ENCODE data around the gene C17orf107. TPM values are rescaled to one million over a fixed set of nuclear protein-coding genes. Genes with fewer than 3 reads are reported as not detected.
"Not testable (repeated sequence)": the region's sequence is repeated elsewhere in the genome, so short reads cannot be mapped to it uniquely, and the experiment has no call there.

The C17orf107 gene
- total and polyA plus RNA-seq, 4 experiments from 2014 or later: 0.50 to 5.0 (median 2.5) TPM

DNA sequence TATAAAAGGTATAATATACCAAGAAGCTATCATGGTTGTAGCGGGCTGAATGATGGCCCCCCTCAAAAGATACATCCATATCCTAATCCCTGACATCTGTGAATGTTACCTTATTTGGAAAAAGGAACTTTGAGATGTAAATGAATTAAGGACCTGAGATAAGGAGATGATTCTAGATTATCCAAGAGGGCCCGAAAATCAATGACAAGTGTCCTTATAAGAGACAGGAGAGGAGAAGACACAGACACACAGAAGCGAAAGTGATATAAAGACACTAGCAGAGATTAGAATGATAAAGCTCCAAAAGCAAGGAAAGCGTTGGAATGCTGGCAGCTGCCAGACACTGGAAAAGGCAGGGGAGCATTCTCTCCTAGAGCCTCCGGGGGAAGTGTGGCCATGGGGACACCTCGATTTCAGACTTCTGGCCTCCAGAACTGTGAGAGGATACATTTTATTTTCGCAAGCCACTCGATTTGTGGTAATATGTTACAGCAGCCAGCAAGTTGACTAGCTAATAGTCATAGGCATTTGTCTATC, 20.2 kb downstream of the C17orf107 start:
- CTCF ChIA-PET (ENCODE audit: partially characterized antibody): interaction anchor here (1.4 to 4.2 kb wide), 2 partner anchors 10 to 68 kb away, joined by 5 to 14 read pairs; partner anchors contain the start of gene CAMTA2
- Histone ChIP-seq H3K36me3 (ENCODE audit: insufficient read depth, low read length) (no peaks in the 10 kb centered on the region), H3K4me1 (ENCODE audit: insufficient read depth, low read length) (no peaks in the 10 kb centered on the region), H3K27me3 (ENCODE audit: insufficient read depth, low read length) (no peaks in the 10 kb centered on the region), H3K27ac (ENCODE audit: low read depth, low read length) (no peak overlapping the region), H3K9me3 (ENCODE audit: control insufficient read depth in 1 of 2, low read length in 2 of 2) (no peaks in the 10 kb centered on the region), H3K4me3 (ENCODE audit: low read length in 2 of 2) (no peak overlapping the region)
- DNase-seq: no peak
- Mint-ChIP-seq H3K27me3 (no peaks in the 10 kb centered on the region), H3K9me3 (no peaks in the 10 kb centered on the region), H3K4me1 (no peaks in the 10 kb centered on the region), H3K36me3 (no peaks in the 10 kb centered on the region), H3K4me3 (no peak overlapping the region), H3K27ac (peak overlapping the region in 2 of 7 donors; percentile 6 to 91)
- POLR2A ChIA-PET (ENCODE audit: partially characterized antibody): interaction anchor here (0.5 kb wide), 1 partner anchor 163 kb away, joined by 4 read pairs; no protein-coding TSS in a partner anchor
- intact Hi-C loops (cut with micrococcal nuclease): no loop called here

DNA sequence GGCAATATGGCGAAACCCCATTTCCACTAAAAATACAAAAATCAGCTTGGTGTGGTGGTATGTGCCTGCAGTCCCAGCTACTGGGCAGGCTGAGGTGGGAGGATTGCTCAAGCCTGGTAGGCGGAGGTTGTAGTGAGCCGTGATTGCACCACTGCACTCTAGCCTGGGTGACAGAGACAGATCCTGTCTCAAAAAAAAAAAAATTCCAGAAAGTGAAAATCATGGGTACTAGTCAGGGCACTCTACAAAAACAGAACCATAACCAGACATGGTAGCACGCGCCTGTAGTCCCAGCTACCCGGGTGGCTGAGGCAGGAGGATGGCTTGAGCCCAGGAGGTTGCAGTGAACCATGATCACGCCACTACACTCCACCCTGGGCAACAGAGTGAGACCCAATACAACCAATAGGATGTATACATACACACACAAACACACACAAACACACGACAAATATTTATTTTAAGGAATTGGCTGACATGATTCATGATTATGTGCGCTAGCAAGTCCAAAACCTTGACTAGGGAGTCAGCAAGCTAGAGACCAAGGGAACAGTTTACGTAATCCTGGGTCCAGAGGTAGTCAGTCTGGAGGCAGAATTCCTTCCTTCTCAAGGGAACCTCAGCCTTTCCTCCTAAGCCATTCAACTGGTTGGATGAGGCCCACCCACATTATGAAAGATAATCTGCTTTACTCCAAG, 21.2 kb downstream of the C17orf107 start:
- no peaks in the 10 kb centered on the region for H3K4me1 ChIP-seq (ENCODE audit: insufficient read depth, low read length)
- no peak overlapping the region for H3K4me3 Mint-ChIP-seq
- no peaks in the 10 kb centered on the region for H3K9me3 Mint-ChIP-seq
- no peaks in the 10 kb centered on the region for H3K36me3 Mint-ChIP-seq
- no peaks in the 10 kb centered on the region for H3K27me3 ChIP-seq (ENCODE audit: insufficient read depth, low read length)
- H3K9me3 ChIP-seq (ENCODE audit: control insufficient read depth in 1 of 2, low read length in 2 of 2): no peaks in the 10 kb centered on the region
- H3K27ac ChIP-seq (ENCODE audit: low read depth, low read length): no peak overlapping the region
- H3K27me3 Mint-ChIP-seq: no peaks in the 10 kb centered on the region
- H3K36me3 ChIP-seq (ENCODE audit: insufficient read depth, low read length): no peaks in the 10 kb centered on the region
- H3K27ac Mint-ChIP-seq: no peak overlapping the region
- ChIA-PET CTCF (ENCODE audit: partially characterized antibody) (interaction anchor here (1.3 to 4.2 kb wide), 2 partner anchors 11 to 67 kb away, joined by 3 to 14 read pairs; partner anchors contain the start of gene CAMTA2), POLR2A (ENCODE audit: partially characterized antibody) (interaction anchor here (0.6 kb wide), 2 partner anchors 45 to 1098 kb away, joined by 3 to 4 read pairs; no protein-coding TSS in a partner anchor)
- intact Hi-C loops (cut with micrococcal nuclease): no loop called here
- H3K4me1 Mint-ChIP-seq: no peaks in the 10 kb centered on the region
- H3K4me3 ChIP-seq (ENCODE audit: low read length in 2 of 2): no peak overlapping the region
- DNase-seq: no peak

DNA sequence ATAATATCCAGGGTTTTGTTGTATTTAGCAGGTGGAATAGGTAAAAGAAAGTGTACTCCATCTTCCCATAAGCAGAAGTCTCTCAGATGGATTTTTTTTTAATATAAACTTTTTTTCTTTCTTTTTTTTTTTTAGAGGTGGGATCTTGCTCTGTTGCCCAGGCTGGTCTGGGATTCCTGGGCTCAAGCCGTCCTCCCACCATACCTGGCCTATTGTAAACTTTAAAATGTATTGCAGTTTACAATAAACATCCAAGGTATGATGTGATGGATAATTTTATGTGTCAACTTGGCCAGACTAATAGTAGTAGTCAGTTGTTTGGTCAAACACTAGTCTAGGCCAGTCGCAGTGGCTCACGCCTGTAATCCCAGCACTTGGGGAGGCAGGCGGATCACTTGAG, 22.0 kb downstream of the C17orf107 start:
- DNase-seq: no peak
- Histone ChIP-seq H3K4me1 (ENCODE audit: insufficient read depth, low read length) (no peaks in the 10 kb centered on the region), H3K4me3 (ENCODE audit: low read length in 2 of 2) (no peak overlapping the region), H3K36me3 (ENCODE audit: insufficient read depth, low read length) (no peaks in the 10 kb centered on the region), H3K9me3 (ENCODE audit: control insufficient read depth in 1 of 2, low read length in 2 of 2) (no peaks in the 10 kb centered on the region), H3K27ac (ENCODE audit: low read depth, low read length) (no peak overlapping the region), H3K27me3 (ENCODE audit: insufficient read depth, low read length) (no peaks in the 10 kb centered on the region)
- intact Hi-C loops (cut with micrococcal nuclease): no loop called here
- ChIA-PET POLR2A (ENCODE audit: partially characterized antibody) (interaction anchor here (0.6 kb wide), 1 partner anchor 168 kb away, joined by 4 read pairs; no protein-coding TSS in a partner anchor), CTCF (ENCODE audit: partially characterized antibody) (interaction anchor here (1.3 to 4.2 kb wide), 2 partner anchors 12 to 66 kb away, joined by 3 to 14 read pairs; partner anchors contain the start of gene CAMTA2)
- Mint-ChIP-seq H3K9me3 (no peaks in the 10 kb centered on the region), H3K27me3 (no peaks in the 10 kb centered on the region), H3K4me3 (no peak overlapping the region), H3K36me3 (no peaks in the 10 kb centered on the region), H3K4me1 (no peaks in the 10 kb centered on the region), H3K27ac (no peak overlapping the region)

DNA sequence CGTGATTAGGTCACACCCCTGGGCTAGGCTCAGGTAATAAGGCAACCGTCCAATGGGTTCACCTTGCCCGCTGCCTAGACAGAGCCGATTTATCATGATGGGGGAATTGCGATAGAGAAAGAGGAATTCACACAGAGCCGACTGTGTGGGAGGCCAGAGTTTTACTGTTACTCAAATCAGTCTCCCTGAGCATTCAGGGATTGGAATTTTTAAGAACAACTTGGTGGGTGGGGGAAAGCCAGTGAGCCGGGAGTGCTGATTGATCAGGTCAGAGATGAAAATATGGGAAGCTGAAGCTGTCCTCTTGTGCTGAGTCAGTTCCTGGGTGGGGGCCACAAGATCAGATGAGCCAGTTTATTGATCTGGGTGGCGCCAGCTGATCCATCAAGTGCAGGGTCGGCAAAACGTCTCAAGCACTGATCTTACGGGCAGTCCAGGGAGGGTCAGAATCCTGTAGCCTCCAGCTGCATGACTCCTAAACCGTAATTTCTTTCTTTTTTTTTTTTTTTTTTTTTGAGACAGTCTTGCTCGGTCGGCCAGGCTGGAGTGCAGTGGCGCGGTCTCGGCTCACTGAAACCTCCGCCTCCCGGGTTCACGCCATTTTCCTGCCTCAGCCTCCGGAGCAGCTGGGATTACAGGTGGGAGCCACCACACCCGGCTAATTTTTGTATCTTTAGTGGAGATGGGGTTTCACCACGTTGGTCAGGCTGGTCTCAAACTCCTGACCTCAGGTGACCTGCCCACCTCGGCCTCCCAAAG, 27.4 kb downstream of the C17orf107 start:
- H3K4me1 ChIP-seq (ENCODE audit: insufficient read depth, low read length); H3K9me3 ChIP-seq (ENCODE audit: control insufficient read depth in 1 of 2, low read length in 2 of 2); H3K27me3 Mint-ChIP-seq; H3K9me3 Mint-ChIP-seq; H3K36me3 Mint-ChIP-seq; H3K27me3 ChIP-seq (ENCODE audit: insufficient read depth, low read length); intact Hi-C loops (cut with micrococcal nuclease); H3K27ac ChIP-seq (ENCODE audit: low read depth, low read length); H3K36me3 ChIP-seq (ENCODE audit: insufficient read depth, low read length); DNase-seq; H3K4me3 Mint-ChIP-seq; H3K4me3 ChIP-seq (ENCODE audit: low read length in 2 of 2): not testable (repeated sequence)
- CTCF ChIA-PET (ENCODE audit: partially characterized antibody): interaction anchor here (1.2 to 1.4 kb wide), 2 partner anchors 17 to 24 kb away, joined by 3 to 7 read pairs; partner anchors contain the start of gene CHRNE
- Mint-ChIP-seq H3K27ac (peak overlapping the region in 2 of 7 donors; percentile 17 to 39), H3K4me1 (peaks cover 0 to 12% (median 5%) of the 10 kb centered on the region in 4 donors)
- POLR2A ChIA-PET (ENCODE audit: partially characterized antibody): interaction anchor here (0.8 to 1.4 kb wide), 3 partner anchors 13 to 21 kb away, joined by 3 to 5 read pairs (median 4); partner anchors contain the start of genes RNF167 and SLC25A11

DNA sequence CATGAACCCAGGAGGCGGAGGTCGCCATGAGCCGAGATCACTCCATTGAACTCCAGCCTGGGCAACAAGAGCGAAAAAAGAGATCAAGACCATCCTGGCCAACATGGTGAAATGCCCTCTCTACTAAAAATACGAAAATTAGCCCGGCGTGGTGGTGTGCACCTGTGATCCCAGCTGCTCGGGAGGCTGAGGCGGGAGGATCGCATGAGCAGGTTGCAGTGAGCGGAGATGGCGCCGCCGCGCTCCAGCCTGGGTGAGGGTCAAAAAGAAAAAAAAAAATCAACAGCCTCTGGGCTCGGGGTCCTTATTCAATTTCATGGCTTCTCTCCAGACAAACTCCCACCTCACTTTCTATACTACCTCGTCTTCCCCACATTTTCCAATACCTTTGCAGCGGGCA, 29.5 kb downstream of the C17orf107 start:
- Mint-ChIP-seq H3K9me3 (peaks cover 0 to 2% (median 0%) of the 10 kb centered on the region in 8 donors), H3K36me3 (peaks cover 5 to 11% of the 10 kb centered on the region in 2 donors), H3K4me3 (no peak overlapping the region), H3K4me1 (peaks cover 7 to 19% (median 10%) of the 10 kb centered on the region in 4 donors), H3K27ac (no peak overlapping the region), H3K27me3 (no peaks in the 10 kb centered on the region)
- Histone ChIP-seq H3K36me3 (ENCODE audit: insufficient read depth, low read length) (no peaks in the 10 kb centered on the region), H3K27me3 (ENCODE audit: insufficient read depth, low read length) (no peaks in the 10 kb centered on the region), H3K4me3 (ENCODE audit: low read length in 2 of 2) (no peak overlapping the region), H3K4me1 (ENCODE audit: insufficient read depth, low read length) (peaks cover 1% of the 10 kb centered on the region), H3K27ac (ENCODE audit: low read depth, low read length) (no peak overlapping the region), H3K9me3 (ENCODE audit: control insufficient read depth in 1 of 2, low read length in 2 of 2) (no peaks in the 10 kb centered on the region)
- DNase-seq: no peak
- intact Hi-C loops (cut with micrococcal nuclease): no loop called here
- ChIA-PET CTCF (ENCODE audit: partially characterized antibody) (interaction anchor here (1.0 kb wide), 1 partner anchor 134 kb away, joined by 3 read pairs; no protein-coding TSS in a partner anchor), POLR2A (ENCODE audit: partially characterized antibody) (interaction anchor here (0.8 to 1.1 kb wide), 2 partner anchors 12 to 38 kb away, joined by 3 to 4 read pairs; no protein-coding TSS in a partner anchor)

DNA sequence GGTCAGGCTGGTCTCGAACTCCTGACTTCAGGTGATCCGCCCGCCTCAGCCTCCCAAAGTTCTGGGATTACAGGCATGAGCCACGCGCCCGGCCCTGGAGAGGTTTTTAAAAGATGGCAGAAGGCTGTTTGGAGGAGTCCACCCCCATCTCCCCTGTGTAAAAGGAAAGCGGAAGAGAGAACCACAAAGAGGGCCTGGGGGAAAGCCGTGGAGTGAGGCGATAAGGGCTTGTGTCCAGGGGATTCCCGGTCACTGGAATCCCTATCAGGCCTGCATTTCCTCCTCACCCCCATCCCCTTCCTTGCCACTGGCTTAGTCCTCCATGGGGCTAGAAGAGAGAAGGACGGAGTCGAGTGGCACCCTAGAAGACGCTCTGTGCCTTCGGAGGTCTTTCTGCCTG, 32.6 kb downstream of the C17orf107 start, which contains the start of gene GP1BA:
Gene GP1BA (plus strand): TSS at position 315 of the 400 bp plus-strand sequence. CDS start 328 bp downstream, outside the sequence.
- Histone ChIP-seq H3K27me3 (ENCODE audit: insufficient read depth, low read length) (no peaks in the 10 kb centered on the region), H3K27ac (ENCODE audit: low read depth, low read length) (no peak within 1 kb of the TSS), H3K9me3 (ENCODE audit: control insufficient read depth in 1 of 2, low read length in 2 of 2) (no peaks in the 10 kb centered on the region), H3K36me3 (ENCODE audit: insufficient read depth, low read length) (peaks cover under 1% of the 10 kb centered on the region), H3K4me1 (ENCODE audit: insufficient read depth, low read length) (peaks cover 10% of the 10 kb centered on the region), H3K4me3 (ENCODE audit: low read length in 2 of 2) (no peak within 1 kb of the TSS)
- ChIA-PET POLR2A (ENCODE audit: partially characterized antibody) (interaction anchor here (1.1 to 1.7 kb wide), 2 partner anchors 17 to 36 kb away, joined by 4 to 5 read pairs; partner anchors contain the start of genes PFN1 and SPAG7), CTCF (ENCODE audit: partially characterized antibody) (interaction anchor here (1.1 kb wide), 1 partner anchor 23 kb away, joined by 3 read pairs; no protein-coding TSS in a partner anchor)
- Mint-ChIP-seq H3K4me1 (peaks cover 12 to 36% (median 21%) of the 10 kb centered on the region in 4 donors), H3K27ac (peak within 1 kb of the TSS in 4 of 7 donors; percentile 0 to 70 (median 33)), H3K4me3 (no peak within 1 kb of the TSS), H3K9me3 (peaks cover 0 to 2% (median 0%) of the 10 kb centered on the region in 8 donors), H3K36me3 (peaks cover 10 to 13% of the 10 kb centered on the region in 2 donors), H3K27me3 (no peaks in the 10 kb centered on the region)
- DNase-seq: no peak
- intact Hi-C loops (cut with micrococcal nuclease): loop anchor here (5.0 kb wide), 1 partner anchor 35 kb away; the partner anchor contains the start of gene SPAG7
